ENCODE measurements around the gene HES5. TPM values are rescaled to one million over a fixed set of nuclear protein-coding genes. Genes with fewer than 3 reads are reported as not detected.

The HES5 gene
- total and polyA plus RNA-seq, 2 experiments from 2014 or later = 0.16 to 0.21 TPM

DNA sequence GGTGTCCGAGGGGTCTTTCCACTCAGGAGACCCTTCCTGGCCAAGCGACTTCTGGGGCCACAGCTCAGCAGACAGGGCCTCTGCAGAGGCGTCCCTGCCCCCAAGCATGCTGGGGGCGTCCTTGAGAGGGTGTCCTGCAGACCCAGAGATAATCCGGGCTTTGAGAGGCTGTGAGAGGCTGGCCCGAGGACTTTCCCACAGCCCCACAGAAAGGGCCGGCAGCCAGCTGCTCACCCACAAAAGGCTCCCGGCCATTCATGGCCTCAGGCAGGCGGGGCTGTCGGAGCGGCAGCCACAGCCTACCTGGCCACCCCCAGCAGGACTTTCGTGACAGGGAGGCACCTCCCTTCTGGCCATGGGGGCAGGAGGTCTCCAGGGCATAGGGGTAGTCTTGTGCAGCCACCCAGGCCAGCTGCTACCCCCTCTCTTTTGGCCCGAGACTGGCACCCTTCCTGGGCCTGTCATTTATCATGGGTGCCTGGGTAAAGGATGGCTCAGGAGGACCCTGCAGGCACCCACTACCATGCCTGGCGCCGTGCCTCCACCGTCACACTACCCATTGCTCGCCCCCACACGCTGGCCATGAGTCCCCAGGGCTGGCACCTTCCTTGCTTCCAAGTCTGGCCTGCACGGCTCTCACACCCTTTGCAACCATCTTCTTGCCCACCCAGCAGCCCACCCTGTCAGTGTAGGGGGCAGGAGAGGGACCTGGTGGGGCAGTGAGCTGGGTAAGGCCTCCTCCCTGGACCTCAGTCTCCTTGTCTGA lies 15.0 kb upstream of the HES5 start:
- no peak overlapping the region for H2AFZ ChIP-seq
- no peaks in the 10 kb centered on the region for H3K9me3 Mint-ChIP-seq
- no peaks in the 10 kb centered on the region for H3K36me3 Mint-ChIP-seq (ENCODE audit: low read depth)
- H3K27ac Mint-ChIP-seq = no peak overlapping the region
- H3K4me1 ChIP-seq (ENCODE audit: insufficient read depth) = peaks cover 16% of the 10 kb centered on the region; the same call in 1 of the 2 replicates
- peaks cover 11% of the 10 kb centered on the region; the same call in 1 of the 2 replicates for H3K27me3 ChIP-seq (ENCODE audit: insufficient read depth)
- no peak overlapping the region for H3K4me3 ChIP-seq
- DNase-seq (ENCODE audit: low spot score) (no peak), ATAC-seq (no peak)
- peaks cover 5% of the 10 kb centered on the region; the same call in 1 of the 3 replicates for H3K4me1 Mint-ChIP-seq
- peaks cover 20% of the 10 kb centered on the region for H3K27me3 Mint-ChIP-seq (ENCODE audit: insufficient read depth, low read depth, poor library complexity)
- H3F3A ChIP-seq (replicated peaks; ENCODE audit: low read depth) = peaks cover 7% of the 10 kb centered on the region; the same call in 1 of the 2 replicates
- no peak overlapping the region for H3K27ac ChIP-seq (ENCODE audit: low read depth)
- no peak overlapping the region for H3K4me2 ChIP-seq
- H3K4me3 Mint-ChIP-seq = no peak overlapping the region
- H3K79me2 ChIP-seq (replicated peaks; ENCODE audit: insufficient read depth) = no peaks in the 10 kb centered on the region
- H3K9me2 ChIP-seq (ENCODE audit: insufficient read depth) = no peaks in the 10 kb centered on the region
- no peaks in the 10 kb centered on the region for H4K20me1 ChIP-seq (replicated peaks; ENCODE audit: insufficient read depth)
- TF ChIP-seq STAT1 (IDR thresholded peaks at IDR 0.05; ENCODE audit: unreplicated experiment) = no peak
- no peak for TF ChIP-seq ZNF114 (CRISPR knock-in tag; IDR thresholded peaks at IDR 0.05)
- no peak for TF ChIP-seq CREB1 (CRISPR knock-in tag; IDR thresholded peaks at IDR 0.05; ENCODE audit: low read depth)
- TF ChIP-seq EZH2phosphoT487 (IDR thresholded peaks at IDR 0.05; ENCODE audit: unreplicated experiment) = no peak
- TF ChIP-seq EZH2 (IDR thresholded peaks at IDR 0.05; ENCODE audit: low read depth, unreplicated experiment) = no peak
- TF ChIP-seq, protein P1, sequence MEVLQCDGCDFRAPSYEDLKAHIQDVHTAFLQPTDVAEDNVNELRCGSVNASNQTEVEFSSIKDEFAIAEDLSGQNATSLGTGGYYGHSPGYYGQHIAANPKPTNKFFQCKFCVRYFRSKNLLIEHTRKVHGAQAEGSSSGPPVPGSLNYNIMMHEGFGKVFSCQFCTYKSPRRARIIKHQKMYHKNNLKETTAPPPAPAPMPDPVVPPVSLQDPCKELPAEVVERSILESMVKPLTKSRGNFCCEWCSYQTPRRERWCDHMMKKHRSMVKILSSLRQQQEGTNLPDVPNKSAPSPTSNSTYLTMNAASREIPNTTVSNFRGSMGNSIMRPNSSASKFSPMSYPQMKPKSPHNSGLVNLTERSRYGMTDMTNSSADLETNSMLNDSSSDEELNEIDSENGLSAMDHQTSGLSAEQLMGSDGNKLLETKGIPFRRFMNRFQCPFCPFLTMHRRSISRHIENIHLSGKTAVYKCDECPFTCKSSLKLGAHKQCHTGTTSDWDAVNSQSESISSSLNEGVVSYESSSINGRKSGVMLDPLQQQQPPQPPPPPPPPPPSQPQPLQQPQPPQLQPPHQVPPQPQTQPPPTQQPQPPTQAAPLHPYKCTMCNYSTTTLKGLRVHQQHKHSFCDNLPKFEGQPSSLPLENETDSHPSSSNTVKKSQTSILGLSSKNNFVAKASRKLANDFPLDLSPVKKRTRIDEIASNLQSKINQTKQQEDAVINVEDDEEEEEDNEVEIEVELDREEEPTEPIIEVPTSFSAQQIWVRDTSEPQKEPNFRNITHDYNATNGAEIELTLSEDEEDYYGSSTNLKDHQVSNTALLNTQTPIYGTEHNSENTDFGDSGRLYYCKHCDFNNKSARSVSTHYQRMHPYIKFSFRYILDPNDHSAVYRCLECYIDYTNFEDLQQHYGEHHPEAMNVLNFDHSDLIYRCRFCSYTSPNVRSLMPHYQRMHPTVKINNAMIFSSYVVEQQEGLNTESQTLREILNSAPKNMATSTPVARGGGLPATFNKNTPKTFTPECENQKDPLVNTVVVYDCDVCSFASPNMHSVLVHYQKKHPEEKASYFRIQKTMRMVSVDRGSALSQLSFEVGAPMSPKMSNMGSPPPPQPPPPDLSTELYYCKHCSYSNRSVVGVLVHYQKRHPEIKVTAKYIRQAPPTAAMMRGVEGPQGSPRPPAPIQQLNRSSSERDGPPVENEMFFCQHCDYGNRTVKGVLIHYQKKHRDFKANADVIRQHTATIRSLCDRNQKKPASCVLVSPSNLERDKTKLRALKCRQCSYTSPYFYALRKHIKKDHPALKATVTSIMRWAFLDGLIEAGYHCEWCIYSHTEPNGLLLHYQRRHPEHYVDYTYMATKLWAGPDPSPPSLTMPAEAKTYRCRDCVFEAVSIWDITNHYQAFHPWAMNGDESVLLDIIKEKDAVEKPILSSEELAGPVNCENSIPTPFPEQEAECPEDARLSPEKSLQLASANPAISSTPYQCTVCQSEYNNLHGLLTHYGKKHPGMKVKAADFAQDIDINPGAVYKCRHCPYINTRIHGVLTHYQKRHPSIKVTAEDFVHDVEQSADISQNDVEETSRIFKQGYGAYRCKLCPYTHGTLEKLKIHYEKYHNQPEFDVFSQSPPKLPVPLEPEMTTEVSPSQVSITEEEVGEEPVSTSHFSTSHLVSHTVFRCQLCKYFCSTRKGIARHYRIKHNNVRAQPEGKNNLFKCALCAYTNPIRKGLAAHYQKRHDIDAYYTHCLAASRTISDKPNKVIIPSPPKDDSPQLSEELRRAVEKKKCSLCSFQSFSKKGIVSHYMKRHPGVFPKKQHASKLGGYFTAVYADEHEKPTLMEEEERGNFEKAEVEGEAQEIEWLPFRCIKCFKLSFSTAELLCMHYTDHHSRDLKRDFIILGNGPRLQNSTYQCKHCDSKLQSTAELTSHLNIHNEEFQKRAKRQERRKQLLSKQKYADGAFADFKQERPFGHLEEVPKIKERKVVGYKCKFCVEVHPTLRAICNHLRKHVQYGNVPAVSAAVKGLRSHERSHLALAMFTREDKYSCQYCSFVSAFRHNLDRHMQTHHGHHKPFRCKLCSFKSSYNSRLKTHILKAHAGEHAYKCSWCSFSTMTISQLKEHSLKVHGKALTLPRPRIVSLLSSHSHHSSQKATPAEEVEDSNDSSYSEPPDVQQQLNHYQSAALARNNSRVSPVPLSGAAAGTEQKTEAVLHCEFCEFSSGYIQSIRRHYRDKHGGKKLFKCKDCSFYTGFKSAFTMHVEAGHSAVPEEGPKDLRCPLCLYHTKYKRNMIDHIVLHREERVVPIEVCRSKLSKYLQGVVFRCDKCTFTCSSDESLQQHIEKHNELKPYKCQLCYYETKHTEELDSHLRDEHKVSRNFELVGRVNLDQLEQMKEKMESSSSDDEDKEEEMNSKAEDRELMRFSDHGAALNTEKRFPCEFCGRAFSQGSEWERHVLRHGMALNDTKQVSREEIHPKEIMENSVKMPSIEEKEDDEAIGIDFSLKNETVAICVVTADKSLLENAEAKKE (CRISPR knock-in tag; IDR thresholded peaks at IDR 0.05) = no peak
- no peak for TF ChIP-seq CTCF (conservative IDR thresholded peaks at IDR 0.05; ENCODE audit: low read depth in 2 of 2)
- TF ChIP-seq, protein P2, sequence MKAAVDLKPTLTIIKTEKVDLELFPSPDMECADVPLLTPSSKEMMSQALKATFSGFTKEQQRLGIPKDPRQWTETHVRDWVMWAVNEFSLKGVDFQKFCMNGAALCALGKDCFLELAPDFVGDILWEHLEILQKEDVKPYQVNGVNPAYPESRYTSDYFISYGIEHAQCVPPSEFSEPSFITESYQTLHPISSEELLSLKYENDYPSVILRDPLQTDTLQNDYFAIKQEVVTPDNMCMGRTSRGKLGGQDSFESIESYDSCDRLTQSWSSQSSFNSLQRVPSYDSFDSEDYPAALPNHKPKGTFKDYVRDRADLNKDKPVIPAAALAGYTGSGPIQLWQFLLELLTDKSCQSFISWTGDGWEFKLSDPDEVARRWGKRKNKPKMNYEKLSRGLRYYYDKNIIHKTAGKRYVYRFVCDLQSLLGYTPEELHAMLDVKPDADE (IDR thresholded peaks at IDR 0.05) = no peak
- TF ChIP-seq JUNB (IDR thresholded peaks at IDR 0.05; ENCODE audit: unreplicated experiment) = no peak
- TF ChIP-seq ZNF331 (CRISPR knock-in tag; IDR thresholded peaks at IDR 0.05; ENCODE audit: low read depth) = no peak
- no peaks in the 10 kb centered on the region for H3K36me3 ChIP-seq (ENCODE audit: insufficient read depth)
